HepG2 (cell line): ENCODE results near the gene CATSPERD. TPM values are rescaled to one million over a fixed set of nuclear protein-coding genes. Genes with fewer than 3 reads are reported as not detected.

ENCODE experiments used
- AGO2 ChIP-seq: fragments of 200-400 bp; formaldehyde crosslinking; optimal IDR thresholded peaks from 2 replicates; pipeline ENCODE3; 2017; ENCODE audit warnings: mild to moderate bottlenecking, low read depth, low read length, moderate library complexity
- ARID5B ChIP-seq: IDR thresholded peaks from 2 replicates; pipeline ENCODE4 v1.4.0; 2020; ENCODE audit warnings: mild to moderate bottlenecking, missing genetic modification reagents
- ATF1 ChIP-seq: IDR thresholded peaks from 2 replicates; pipeline ENCODE4 v1.6.1; 2016; ENCODE audit warnings: mild to moderate bottlenecking, control low read depth
- CSRNP1 ChIP-seq: sonication (generic); formaldehyde crosslinking; IDR thresholded peaks from 2 replicates; pipeline ENCODE4 v1.8.1; 2023; ENCODE audit warnings: mild to moderate bottlenecking, missing genetic modification reagents
- HOXA3 ChIP-seq: sonication (generic); formaldehyde crosslinking; IDR thresholded peaks from 2 replicates; pipeline ENCODE4 v1.5.0; 2020; ENCODE audit warnings: missing genetic modification reagents
- IRF9 ChIP-seq: sonication (generic); formaldehyde crosslinking; IDR thresholded peaks from 2 replicates; pipeline ENCODE4 v1.8.0; 2022; ENCODE audit warnings: missing genetic modification reagents, mild to moderate bottlenecking, borderline replicate concordance
- ISL2 ChIP-seq: sonication (generic); formaldehyde crosslinking; IDR thresholded peaks from 2 replicates; pipeline ENCODE4 v1.5.0; 2020; ENCODE audit warnings: missing genetic modification reagents
- MEIS2 ChIP-seq: sonication (generic); formaldehyde crosslinking; IDR thresholded peaks from 2 replicates; pipeline ENCODE4 v1.9.0; 2021; ENCODE audit warnings: mild to moderate bottlenecking, missing genetic modification reagents
- MTA3 ChIP-seq: sonication (generic); formaldehyde crosslinking; IDR thresholded peaks from 2 replicates; pipeline ENCODE4 v1.4.0; 2020; ENCODE audit warnings: missing genetic modification reagents
- PAX8 ChIP-seq: sonication (generic); formaldehyde crosslinking; IDR thresholded peaks from 2 replicates; pipeline ENCODE4 v1.8.0; 2022; ENCODE audit warnings: mild to moderate bottlenecking, missing genetic modification reagents, borderline replicate concordance
- POLR2AphosphoS2 ChIP-seq: IDR thresholded peaks from 2 replicates; pipeline ENCODE4 v1.6.1; 2011; ENCODE audit warnings: low read depth, low read length, improper control_type of control experiment
- PREB ChIP-seq: sonication (generic); formaldehyde crosslinking; IDR thresholded peaks from 2 replicates; pipeline ENCODE4 v1.4.0; 2020; ENCODE audit warnings: missing genetic modification reagents
- RARG ChIP-seq: sonication (generic); formaldehyde crosslinking; IDR thresholded peaks from 2 replicates; pipeline ENCODE4 v1.4.0; 2020; ENCODE audit warnings: low read depth, mild to moderate bottlenecking, missing genetic modification reagents
- RBAK ChIP-seq: sonication (generic); formaldehyde crosslinking; IDR thresholded peaks from 2 replicates; pipeline ENCODE4 v1.5.1; 2020; ENCODE audit warnings: mild to moderate bottlenecking, missing genetic modification reagents
- REPIN1 ChIP-seq: sonication (generic); formaldehyde crosslinking; IDR thresholded peaks from 2 replicates; pipeline ENCODE4 v1.8.0; 2022; ENCODE audit warnings: missing genetic modification reagents, low read depth, mild to moderate bottlenecking, borderline replicate concordance
- RNF2 ChIP-seq: fragments of 450-650 bp; conservative IDR thresholded peaks from 2 replicates; pipeline ENCODE4 v1.6.1; 2016; ENCODE audit warnings: low read depth
- TMF1 ChIP-seq: sonication (generic); formaldehyde crosslinking; IDR thresholded peaks from 2 replicates; pipeline ENCODE4 v1.8.1; 2022; ENCODE audit warnings: low read depth, missing genetic modification reagents
- ZNF605 ChIP-seq: sonication (generic); formaldehyde crosslinking; IDR thresholded peaks from 2 replicates; pipeline ENCODE4 v1.8.0; 2022; ENCODE audit warnings: mild to moderate bottlenecking, missing genetic modification reagents
- ZNF616 ChIP-seq: sonication (generic); formaldehyde crosslinking; IDR thresholded peaks from 2 replicates; pipeline ENCODE4 v1.5.0; 2020; ENCODE audit warnings: low read depth, mild to moderate bottlenecking, missing genetic modification reagents
- ZNF709 ChIP-seq: sonication (generic); formaldehyde crosslinking; IDR thresholded peaks from 2 replicates; pipeline ENCODE4 v1.5.0; 2020; ENCODE audit warnings: mild to moderate bottlenecking, missing genetic modification reagents
- ZNF772 ChIP-seq: sonication (generic); formaldehyde crosslinking; IDR thresholded peaks from 2 replicates; pipeline ENCODE4 v1.5.0; 2020; ENCODE audit warnings: mild to moderate bottlenecking, missing genetic modification reagents
- ZSCAN12 ChIP-seq: sonication (generic); formaldehyde crosslinking; IDR thresholded peaks from 2 replicates; pipeline ENCODE4 v1.9.0; 2021; ENCODE audit warnings: mild to moderate bottlenecking, missing genetic modification reagents
- polyA plus RNA-seq, 8 experiments: library from polyadenylated mRNA; depleted of rRNA in 3 of 8; stranded (reverse) in 7 of 8; unstranded in 1 of 8; fragments of >200 nt; fragmentation: Illumina TruSeq in 4 of 8; extraction: Trizol in 4 of 8; gene quantifications; 2 replicates each; pipeline versions ENCODE4 v1.2.1 to v1.2.3, GENCODE V29; 2011 to 2016; ENCODE audit warnings: low read depth in 4 of 8, missing spikeins in 1 of 8, mixed read lengths in 1 of 8; ENCODE audit not compliant: insufficient read depth in 1 of 8
- total RNA-seq, 5 experiments: library from RNA; depleted of rRNA; stranded (reverse); fragments of >200 nt; fragmentation: Illumina TruSeq; extraction: Trizol; gene quantifications; 2 replicates each; pipeline ENCODE4 v1.2.3, GENCODE V29; 2016; ENCODE audit warnings: low read depth in 1 of 5

Gene CATSPERD
- total and polyA plus RNA-seq, 2 of the 13 experiments (the other 11 are each of a cell fraction or from before 2014, with no cell fraction given): 0.04 TPM; not detected in 1

- TF ChIP-seq ARID5B (CRISPR knock-in tag) (no peak), ZNF605 (peak; percentile 46; the same call in 1 of the 2 replicates), ISL2 (CRISPR knock-in tag) (no peak), MTA3 (CRISPR knock-in tag) (no peak), ZNF616 (0 out of 2 replicates have a peak, but pooled peaks have one; percentile 49), ZNF772 (CRISPR knock-in tag) (no peak), MEIS2 (CRISPR knock-in tag) (no peak; the same call in 1 of the 2 replicates), REPIN1 (no peak), POLR2AphosphoS2 (no peak), TMF1 (CRISPR knock-in tag) (0 out of 2 replicates have a peak, but pooled peaks have one; percentile 35), RBAK (CRISPR knock-in tag) (no peak), HOXA3 (CRISPR knock-in tag) (peak; percentile 24; the same call in 1 of the 2 replicates), ATF1 (CRISPR knock-in tag) (no peak), PAX8 (CRISPR knock-in tag) (no peak), CSRNP1 (peak; percentile 20; the same call in 1 of the 2 replicates), PREB (no peak), AGO2 (no peak), RNF2 (peak; percentile 51; the same call in 1 of the 2 replicates), ZNF709 (CRISPR knock-in tag) (0 out of 2 replicates have a peak, but pooled peaks have one; percentile 59), RARG (CRISPR knock-in tag) (no peak), IRF9 (peak; percentile 73; the same call in 1 of the 2 replicates), ZSCAN12 (CRISPR knock-in tag) (no peak)
Measured at GRCh38 chr19:5799247-5800241, 79.1 kb downstream of the CATSPERD start (continued).
